Breast epithelium (tissue), 4 donors: Measurements from ENCODE around the gene TMEM273. TPM values are rescaled to one million over a fixed set of nuclear protein-coding genes. Genes with fewer than 3 reads are reported as not detected.

Source experiments
- DNase-seq, 2 donors: peaks; one replicate each; pipeline ENCODE4 v3.0.0-alpha.2; 2019; ENCODE audit warnings: low spot score in 2 of 2
- H3K27ac ChIP-seq, 2 donors: fragments of 200-600 bp; sonication (generic) in 1 of 2; one replicate each; pipeline ENCODE4 v1.5.1; 2016 to 2019; ENCODE audit warnings: mild to moderate bottlenecking in 1 of 2
- H3K27me3 ChIP-seq, 2 donors: fragments of 200-600 bp; sonication (generic) in 1 of 2; one replicate each; pipeline versions ENCODE4 v1.5.1 to v1.6.0; 2017 to 2019; ENCODE audit warnings: control low read depth in 1 of 2, mild to moderate bottlenecking in 1 of 2
- H3K36me3 ChIP-seq: fragments of 200-600 bp; one replicate; pipeline ENCODE4 v1.5.1; 2019
- H3K4me1 ChIP-seq, 2 donors: fragments of 200-600 bp; sonication (generic); one replicate each; pipeline ENCODE4 v1.5.1; 2016 to 2019; ENCODE audit warnings: control low read depth in 1 of 2
- H3K4me3 ChIP-seq, 3 donors: fragments of 200-600 bp; sonication (generic); 1 replicate in 2 of 3; 2 replicates in 1 of 3; pipeline ENCODE4 v1.5.1; 2016 to 2019; ENCODE audit warnings: mild to moderate bottlenecking in 3 of 3, moderate library complexity in 2 of 3
- H3K9me3 ChIP-seq, 2 donors: fragments of 200-600 bp; sonication (generic) in 1 of 2; one replicate each; pipeline ENCODE4 v1.5.1; 2016 to 2019; ENCODE audit warnings: control low read depth in 1 of 2
- POLR2A ChIP-seq: fragments of 450-650 bp; IDR thresholded peaks from one replicate; pipeline ENCODE4 v1.6.1; 2016; ENCODE audit warnings: antibody characterized with exemption, mild to moderate bottlenecking, moderate library complexity
- POLR2AphosphoS5 ChIP-seq, 3 donors: sonication (generic); formaldehyde crosslinking; IDR thresholded peaks; one replicate each; pipeline ENCODE4 v1.6.1; 2017; ENCODE audit warnings: antibody characterized with exemption in 3 of 3
- intact Hi-C: fragments of 100-400 bp; cut with DNase I; formaldehyde crosslinking; loops from one replicate; pipeline ENCODE4 v1.15.1; 2023; ENCODE audit warnings: low total_unique reads
- total RNA-seq, 3 donors: library from RNA; depleted of rRNA; stranded (reverse); fragments of >200 nt; gene quantifications; one replicate each; pipeline ENCODE4 v1.1.0, GENCODE V29; 2016
- TF ChIP-seq, protein P1 (sequence below), 3 donors: fragments of 450-650 bp; IDR thresholded peaks; one replicate each; pipeline ENCODE4 v1.5.1; 2016 to 2017; ENCODE audit warnings: antibody characterized with exemption in 3 of 3, mild to moderate bottlenecking in 3 of 3, moderate library complexity in 3 of 3

TMEM273 gene
- total RNA-seq, 3 donors from 2014 or later: 9.1 to 29.8 (median 18.4) TPM

DNA sequence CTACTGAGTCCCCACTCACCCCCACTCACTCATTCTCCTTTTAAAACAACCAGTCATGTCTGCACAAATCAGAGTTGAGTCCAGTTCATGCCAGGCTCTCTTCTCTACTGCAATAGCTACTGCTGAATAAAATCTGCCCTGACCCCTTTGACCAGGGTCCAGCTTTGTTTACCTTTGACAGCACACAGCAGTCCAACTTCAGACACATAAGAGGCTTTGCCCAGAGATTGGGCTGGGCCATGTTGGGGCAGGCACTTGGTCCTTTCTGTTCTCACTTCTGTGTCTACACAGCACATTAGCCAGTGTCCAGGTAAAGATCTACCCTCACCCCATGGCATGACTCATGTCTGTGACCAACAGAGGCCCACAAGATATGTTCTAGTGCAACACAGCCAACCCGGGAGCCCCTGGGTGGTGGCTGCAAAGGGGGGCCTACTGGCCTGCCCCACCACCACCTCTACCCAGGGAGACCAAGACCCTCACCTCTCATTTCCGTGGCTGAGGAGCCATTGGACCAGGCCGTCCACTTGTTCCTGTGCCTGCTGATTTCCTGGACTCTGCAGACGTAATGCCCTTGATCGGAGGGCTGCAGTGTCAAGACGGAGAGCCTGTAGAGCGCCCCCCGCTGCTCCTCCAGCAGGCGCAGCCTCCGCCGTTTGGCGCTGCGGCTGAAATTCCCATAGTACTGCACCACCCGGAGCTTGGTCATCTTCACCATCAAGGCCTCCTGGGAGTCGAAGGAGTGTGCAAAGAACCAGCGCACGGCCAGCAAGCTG lies 80.9 kb downstream of the TMEM273 start:
- TF ChIP-seq POLR2A (no peak), POLR2AphosphoS5 (IDR thresholded peaks at IDR 0.05) (no peak)
- TF ChIP-seq, protein P1, sequence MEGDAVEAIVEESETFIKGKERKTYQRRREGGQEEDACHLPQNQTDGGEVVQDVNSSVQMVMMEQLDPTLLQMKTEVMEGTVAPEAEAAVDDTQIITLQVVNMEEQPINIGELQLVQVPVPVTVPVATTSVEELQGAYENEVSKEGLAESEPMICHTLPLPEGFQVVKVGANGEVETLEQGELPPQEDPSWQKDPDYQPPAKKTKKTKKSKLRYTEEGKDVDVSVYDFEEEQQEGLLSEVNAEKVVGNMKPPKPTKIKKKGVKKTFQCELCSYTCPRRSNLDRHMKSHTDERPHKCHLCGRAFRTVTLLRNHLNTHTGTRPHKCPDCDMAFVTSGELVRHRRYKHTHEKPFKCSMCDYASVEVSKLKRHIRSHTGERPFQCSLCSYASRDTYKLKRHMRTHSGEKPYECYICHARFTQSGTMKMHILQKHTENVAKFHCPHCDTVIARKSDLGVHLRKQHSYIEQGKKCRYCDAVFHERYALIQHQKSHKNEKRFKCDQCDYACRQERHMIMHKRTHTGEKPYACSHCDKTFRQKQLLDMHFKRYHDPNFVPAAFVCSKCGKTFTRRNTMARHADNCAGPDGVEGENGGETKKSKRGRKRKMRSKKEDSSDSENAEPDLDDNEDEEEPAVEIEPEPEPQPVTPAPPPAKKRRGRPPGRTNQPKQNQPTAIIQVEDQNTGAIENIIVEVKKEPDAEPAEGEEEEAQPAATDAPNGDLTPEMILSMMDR (IDR thresholded peaks at IDR 0.05): no peak
- Histone ChIP-seq H3K4me1 (peaks cover 0 to 10% of the 10 kb centered on the region in 2 donors), H3K4me3 (no peak overlapping the region), H3K27ac (no peak overlapping the region), H3K9me3 (no peaks in the 10 kb centered on the region), H3K27me3 (no peaks in the 10 kb centered on the region), H3K36me3 (no peaks in the 10 kb centered on the region)
- intact Hi-C loops: no loop called here
- no peak for DNase-seq

- no peaks in the 10 kb centered on the region for H3K36me3 ChIP-seq
- H3K9me3 ChIP-seq: no peaks in the 10 kb centered on the region
- no peak for DNase-seq
- intact Hi-C loops: no loop called here
- TF ChIP-seq, protein P1 (IDR thresholded peaks at IDR 0.05): no peak
- TF ChIP-seq POLR2A: no peak
- TF ChIP-seq POLR2AphosphoS5 (IDR thresholded peaks at IDR 0.05): no peak
- H3K4me1 ChIP-seq: peaks cover 0 to 10% of the 10 kb centered on the region in 2 donors
- H3K4me3 ChIP-seq: no peak overlapping the region
- no peaks in the 10 kb centered on the region for H3K27me3 ChIP-seq
- no peak overlapping the region for H3K27ac ChIP-seq
Observed at GRCh38 chr10:49106451-49106850, 81.7 kb downstream of the TMEM273 start.

DNA sequence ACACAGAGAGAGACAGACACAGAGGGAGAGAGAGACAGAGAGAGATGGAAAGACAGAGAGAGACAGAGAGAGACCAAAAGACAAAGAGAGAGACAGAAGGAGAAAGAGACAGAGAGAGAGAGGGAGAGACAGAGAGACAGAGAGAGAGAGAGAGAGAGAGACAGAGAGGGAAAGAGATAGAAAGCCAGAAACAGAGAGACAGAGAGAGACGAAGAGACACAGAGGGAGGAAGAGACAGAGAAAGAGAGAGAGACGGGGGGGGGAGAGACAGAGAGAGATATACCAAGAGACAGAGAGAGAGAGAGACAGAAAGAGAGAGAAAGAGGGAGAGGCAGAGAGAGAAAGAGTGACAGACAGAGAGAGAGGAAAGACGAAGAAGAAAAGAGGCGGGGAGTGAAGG lies 83.1 kb downstream of the TMEM273 start:
- intact Hi-C loops: no loop called here
- H3K36me3 ChIP-seq: no peaks in the 10 kb centered on the region
- H3K4me1 ChIP-seq: peaks cover 0 to 10% of the 10 kb centered on the region in 2 donors
- H3K27ac ChIP-seq: no peak overlapping the region
- no peak overlapping the region for H3K4me3 ChIP-seq
- no peaks in the 10 kb centered on the region for H3K9me3 ChIP-seq
- H3K27me3 ChIP-seq: no peaks in the 10 kb centered on the region
- DNase-seq: no peak
- TF ChIP-seq POLR2A (no peak), POLR2AphosphoS5 (IDR thresholded peaks at IDR 0.05) (no peak)
- TF ChIP-seq, protein P1 (IDR thresholded peaks at IDR 0.05): no peak

Other genes starting within 250 kb of the TMEM273 start
- not detected for gene LRRC18, start 248.6 kb downstream of the TMEM273 start, total RNA-seq
- 10 to 100 TPM in 1 of 3 donors, 1 to 10 TPM in 2; 8.5 to 17.3 (median 9.5) TPM for gene VSTM4, start 72.9 kb downstream of the TMEM273 start, total RNA-seq
- gene FAM170B, start 54.4 kb downstream of the TMEM273 start, total RNA-seq: not detected
- not detected for gene C10orf71, start 110.8 kb upstream of the TMEM273 start, total RNA-seq
- not detected for gene DRGX, start 207.7 kb upstream of the TMEM273 start, total RNA-seq